GM19239 (cell line): ENCODE measurements around the gene SYT5.
"Not testable (repeated sequence)": the region's sequence is repeated elsewhere in the genome, so short reads cannot be mapped to it uniquely, and the experiment has no call there.

Experiments
- DNase-seq: peaks from one replicate; pipeline ENCODE4 v3.0.0; 2011; ENCODE audit warnings: low spot score; ENCODE audit not compliant: insufficient read length
- FAIRE-seq: peaks from 2 replicates; lab custom pipeline; 2011; peaks lifted over from hg19 to GRCh38; lab: Jason Lieb, UNC

Gene SYT5

GRCh38 chr19:55208880-55209692, 29.0 kb upstream of the SYT5 start, which contains the start of gene PTPRH:
Gene PTPRH, minus strand, starts transcription at chr19:55209501. Its CDS starts 68 bp downstream, at chr19:55209433.
- DNase-seq, result no peak
- FAIRE-seq, result no peak

- FAIRE-seq (no peak), DNase-seq (no peak)
Observed at GRCh38 chr19:55206664-55207500, 26.8 kb upstream of the SYT5 start.

- DNase-seq, FAIRE-seq: not testable (repeated sequence)
Observed at GRCh38 chr19:55202199-55202598, 22.1 kb upstream of the SYT5 start.

- DNase-seq (no peak), FAIRE-seq (no peak)
Observed at GRCh38 chr19:55199620-55200204, 19.6 kb upstream of the SYT5 start.

GRCh38 chr19:55198651-55199050, 18.6 kb upstream of the SYT5 start:
- DNase-seq, result no peak
- FAIRE-seq, result no peak

GRCh38 chr19:55197528-55197927, 17.4 kb upstream of the SYT5 start:
- FAIRE-seq (no peak), DNase-seq (no peak)

GRCh38 chr19:55196803-55197202, 16.7 kb upstream of the SYT5 start:
- DNase-seq (no peak), FAIRE-seq (no peak)

GRCh38 chr19:55193481-55193880, 13.4 kb upstream of the SYT5 start:
- FAIRE-seq (no peak), DNase-seq (no peak)

- no peak for FAIRE-seq
- no peak for DNase-seq
Observed at GRCh38 chr19:55189403-55189835, 9.3 kb upstream of the SYT5 start.

GRCh38 chr19:55188625-55189024, 8.5 kb upstream of the SYT5 start:
- no peak for FAIRE-seq
- no peak for DNase-seq

- DNase-seq, result no peak
- no peak for FAIRE-seq
Observed at GRCh38 chr19:55186080-55186479, 6.0 kb upstream of the SYT5 start.

- DNase-seq (no peak), FAIRE-seq (no peak)
Observed at GRCh38 chr19:55181740-55182139, 1.7 kb upstream of the SYT5 start.

GRCh38 chr19:55178781-55179599, 1.1 kb downstream of the SYT5 start:
- FAIRE-seq (peak; percentile 58), DNase-seq (peak; percentile 97)

GRCh38 chr19:55176076-55176475, 4.0 kb downstream of the SYT5 start:
- DNase-seq (no peak), FAIRE-seq (no peak)

GRCh38 chr19:55175117-55175867, 4.8 kb downstream of the SYT5 start:
- DNase-seq (no peak), FAIRE-seq (no peak)

GRCh38 chr19:55174425-55175116, 5.5 kb downstream of the SYT5 start:
- FAIRE-seq (no peak), DNase-seq (no peak)

- DNase-seq, result no peak
- FAIRE-seq, result no peak
Observed at GRCh38 chr19:55173714-55174409, 6.2 kb downstream of the SYT5 start.

- FAIRE-seq (no peak), DNase-seq (no peak)
Observed at GRCh38 chr19:55173186-55173713, 6.8 kb downstream of the SYT5 start.
